Mesenteric fat pad (tissue), 1 donor: ENCODE results near the gene BARX2. TPM values are rescaled to one million over a fixed set of nuclear protein-coding genes. Genes with fewer than 3 reads are reported as not detected.

Experiments used
- DNase-seq: peaks from one replicate; pipeline ENCODE4 v3.0.0-alpha.2; 2020; ENCODE audit warnings: low spot score
- total RNA-seq: library from RNA; stranded (reverse); fragmentation: NEBNext Ultra II Directional; extraction: Animal tissue kit (Norgen Biotek cat#: 25700); gene quantifications from one replicate; pipeline ENCODE4 v1.2.1, GENCODE V29; 2021
- donor health status: DM: yes; HTN: yes; CAD: no.

The BARX2 gene
- total RNA-seq, 1 donor from 2014 or later, result not detected

DNA sequence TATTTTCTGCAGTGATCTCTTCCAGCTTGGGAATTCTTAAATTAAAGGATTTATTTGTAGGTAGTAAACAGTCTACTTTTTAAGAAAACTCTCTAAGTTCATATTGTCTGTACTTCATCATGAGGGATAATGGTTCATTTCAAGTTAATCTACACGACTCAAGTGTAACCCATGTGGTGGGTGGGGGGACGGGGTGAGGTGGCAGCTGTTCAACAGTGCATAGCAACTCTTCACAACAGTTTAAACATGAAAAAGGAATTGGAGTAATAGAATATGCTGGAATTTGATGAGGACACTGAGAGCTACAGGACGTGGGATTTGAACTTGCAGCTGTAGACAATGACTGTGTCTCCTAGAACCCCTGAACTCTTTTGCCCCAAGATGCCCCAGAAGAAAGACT is 20.8 kb downstream of the BARX2 start:
- DNase-seq, result no peak

DNA sequence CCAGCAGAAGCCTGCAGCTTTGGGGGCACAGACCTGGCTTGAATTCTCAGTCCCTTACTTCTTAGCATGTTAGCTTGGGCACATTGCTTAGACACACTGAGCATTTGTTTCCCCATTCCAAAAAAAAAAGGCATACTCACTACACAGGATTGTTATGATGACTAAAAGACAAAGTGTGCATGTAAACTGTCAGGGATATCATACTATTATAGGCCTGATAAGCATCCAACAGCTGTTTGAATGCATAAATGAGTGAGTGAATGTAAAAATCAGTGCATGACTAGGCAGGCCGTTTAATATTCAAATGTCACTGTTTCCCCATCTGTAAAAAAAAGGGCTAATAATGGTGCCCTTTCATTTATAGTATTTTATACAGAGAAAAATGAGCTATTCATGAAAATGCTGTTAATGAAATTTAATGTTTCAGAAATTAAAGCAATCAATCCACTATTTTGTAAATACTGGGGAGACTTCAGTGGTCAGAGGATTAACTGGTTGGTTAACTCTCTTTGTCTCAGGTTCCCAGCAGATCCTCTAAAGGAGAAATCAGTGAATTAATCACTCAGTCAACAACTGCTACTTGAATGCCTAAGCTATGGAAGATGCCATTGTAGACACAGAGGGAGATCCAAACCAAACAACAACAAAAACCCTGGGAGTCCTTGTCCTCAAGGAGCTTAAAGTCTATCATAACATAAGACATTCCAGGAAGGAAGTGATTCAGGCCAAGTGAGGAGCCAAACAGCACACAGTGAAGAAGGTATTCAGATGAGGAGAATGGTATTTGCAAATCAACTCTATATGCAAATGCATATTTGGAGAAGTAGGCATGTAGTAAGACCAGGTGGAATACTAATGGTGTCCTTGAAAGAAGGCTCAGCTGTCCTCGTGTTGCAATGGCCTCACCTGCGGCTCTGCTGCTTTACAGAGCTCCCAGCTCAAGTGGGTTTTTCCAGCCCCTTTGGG is 26.8 kb downstream of the BARX2 start:
- DNase-seq, result no peak

DNA sequence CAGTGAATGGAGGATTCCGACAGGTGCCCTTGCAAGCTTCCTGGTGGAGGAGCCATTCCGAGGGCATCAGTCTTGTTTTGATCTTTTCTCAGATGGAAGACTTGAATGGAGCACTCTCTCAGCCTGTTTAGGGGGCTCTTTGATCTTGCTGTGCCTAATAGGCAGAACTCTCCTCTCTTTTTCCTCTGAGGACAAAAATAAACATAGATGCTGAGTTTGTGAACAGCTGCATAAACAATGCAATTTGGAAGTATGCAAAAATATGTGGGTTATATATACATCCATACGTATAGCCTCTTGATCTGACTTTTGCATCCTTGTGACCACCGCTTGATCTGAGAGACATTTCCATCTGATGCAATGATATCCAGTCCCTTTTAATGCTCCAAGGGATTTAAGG is 29.1 kb downstream of the BARX2 start:
- no peak for DNase-seq

GRCh38 chr11:129408865-129409444 is 33.3 kb downstream of the BARX2 start:
- no peak for DNase-seq

DNA sequence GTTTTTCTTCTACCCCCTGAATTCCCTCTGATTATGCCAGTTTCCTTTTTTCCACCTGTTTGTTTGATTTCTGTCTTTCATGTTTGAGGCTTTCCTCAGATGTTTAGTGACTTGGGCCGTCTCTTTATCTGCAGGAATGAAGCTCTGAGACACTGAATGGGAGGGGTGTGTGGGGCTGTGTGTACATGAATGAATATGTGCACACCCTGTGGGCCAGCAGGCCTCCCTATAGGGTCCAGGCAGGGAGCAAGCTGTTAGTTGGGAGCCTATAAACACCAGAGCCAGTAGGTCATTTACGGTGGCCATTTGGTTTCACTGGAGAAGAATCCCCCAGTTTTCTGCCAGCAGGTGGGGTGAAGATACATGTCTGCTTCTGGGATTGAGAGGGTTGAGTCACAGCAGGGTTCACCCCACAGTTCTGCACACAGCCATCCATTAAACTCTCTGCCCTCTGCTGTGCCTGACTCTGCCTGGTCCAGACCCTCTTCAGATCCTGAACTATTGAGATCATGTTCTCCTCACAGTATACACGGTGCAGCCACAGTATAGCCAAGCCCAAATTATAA is 34.8 kb downstream of the BARX2 start:
- DNase-seq, result no peak

GRCh38 chr11:129412494-129412893 is 36.8 kb downstream of the BARX2 start:
- no peak for DNase-seq

GRCh38 chr11:129414144-129414872 is 38.7 kb downstream of the BARX2 start:
- DNase-seq, result no peak

DNA sequence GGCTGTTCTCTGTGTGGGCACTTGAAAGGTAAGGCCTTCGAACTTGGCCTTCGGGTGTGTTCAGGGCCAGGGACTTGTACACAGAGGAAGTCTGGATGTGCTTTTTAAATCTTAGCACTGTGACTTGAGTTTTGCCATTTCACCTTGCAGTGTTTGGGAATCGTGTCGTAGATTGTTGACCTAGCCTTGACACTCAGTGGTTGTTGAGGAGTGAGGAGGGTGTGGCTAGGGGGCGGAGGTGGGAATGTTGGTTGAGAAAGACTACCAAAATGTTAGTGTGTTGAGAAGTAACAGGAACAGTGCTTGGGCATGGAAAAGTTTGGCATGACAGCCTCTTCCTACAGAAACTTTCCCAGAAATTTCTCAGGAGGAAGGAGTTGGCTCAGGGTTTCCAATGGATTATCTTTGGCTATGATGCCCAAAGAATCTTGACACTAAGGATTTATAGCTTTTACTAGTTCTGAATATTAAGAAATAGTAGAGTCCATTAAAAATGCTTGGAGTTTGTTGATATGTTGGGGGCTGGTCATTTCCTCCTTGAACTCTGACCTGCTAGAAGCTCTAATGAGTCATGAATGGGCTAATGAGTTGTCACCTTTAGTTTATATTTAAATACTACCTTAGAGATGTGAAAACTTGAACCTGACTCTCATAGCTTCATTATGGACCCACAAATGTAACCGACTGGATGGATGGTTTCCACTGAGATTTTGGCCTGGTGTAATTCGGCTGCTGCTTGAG is 40.6 kb downstream of the BARX2 start:
- DNase-seq, result no peak

GRCh38 chr11:129417458-129417857 is 41.8 kb downstream of the BARX2 start:
- no peak for DNase-seq

GRCh38 chr11:129418039-129418438 is 42.4 kb downstream of the BARX2 start:
- no peak for DNase-seq

GRCh38 chr11:129419386-129419785 is 43.7 kb downstream of the BARX2 start:
- DNase-seq, result no peak

DNA sequence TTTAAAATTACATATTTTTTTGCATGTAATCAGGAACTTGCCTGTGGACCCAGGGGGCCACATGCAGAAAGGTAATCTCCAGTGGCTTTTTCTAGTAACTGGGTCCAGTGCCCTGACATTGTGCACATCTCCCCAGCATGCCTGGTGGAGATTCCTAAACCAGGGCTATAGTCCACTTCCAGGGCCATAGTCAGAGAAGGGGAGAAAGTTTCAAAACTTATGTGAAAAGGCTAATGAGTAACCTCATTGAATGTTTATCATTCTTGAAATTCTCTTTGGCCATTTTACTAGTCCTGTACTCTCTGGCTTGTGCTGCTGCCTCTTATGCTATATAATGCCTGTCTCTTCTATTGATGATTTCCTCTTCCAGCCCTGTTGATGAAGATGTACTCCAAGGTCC is 47.8 kb downstream of the BARX2 start:
- no peak for DNase-seq

DNA sequence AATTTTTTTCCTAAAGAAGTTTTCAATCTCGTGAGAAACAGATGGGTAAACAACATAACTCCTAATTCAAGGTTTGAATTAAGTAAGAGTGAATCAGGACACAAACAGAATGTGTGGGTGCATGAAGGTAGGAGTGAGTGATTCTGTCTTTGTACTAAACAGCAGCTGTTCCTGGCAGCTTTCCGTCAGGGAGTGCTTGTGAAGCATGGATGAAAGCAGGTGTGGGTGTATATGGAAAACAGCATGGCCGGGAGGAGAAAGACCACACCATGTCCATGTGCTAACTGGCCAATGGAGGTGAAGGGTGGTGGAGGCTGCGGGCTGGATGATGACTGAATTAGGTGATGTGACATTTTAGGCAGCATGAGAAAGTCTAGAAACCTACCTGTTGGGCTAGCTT is 49.6 kb downstream of the BARX2 start:
- DNase-seq, result no peak

DNA sequence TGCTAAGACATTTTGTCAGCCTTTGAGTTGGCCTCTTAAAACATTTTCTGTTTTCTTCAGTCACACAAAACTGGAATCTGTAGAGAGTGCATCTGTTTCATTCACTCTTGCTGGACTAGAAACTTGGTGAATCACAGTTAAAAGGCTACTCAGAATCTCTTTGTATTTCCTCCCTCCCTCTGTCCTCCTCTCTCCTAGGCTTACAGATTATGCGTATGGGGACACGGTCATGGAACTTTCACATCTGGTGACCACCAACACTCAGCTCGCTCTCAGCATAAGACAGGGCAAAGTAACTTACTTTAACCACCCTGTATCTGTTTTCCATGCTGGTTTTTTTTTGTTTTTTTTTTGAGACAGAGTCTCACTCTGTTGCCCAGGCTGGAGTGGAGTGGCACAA is 50.4 kb downstream of the BARX2 start:
- DNase-seq, result no peak

GRCh38 chr11:129426776-129427175 is 51.1 kb downstream of the BARX2 start:
- no peak for DNase-seq

GRCh38 chr11:129427376-129427775 is 51.7 kb downstream of the BARX2 start:
- no peak for DNase-seq

- DNase-seq, result no peak
Observed at GRCh38 chr11:129427816-129428406, 52.3 kb downstream of the BARX2 start.

DNA sequence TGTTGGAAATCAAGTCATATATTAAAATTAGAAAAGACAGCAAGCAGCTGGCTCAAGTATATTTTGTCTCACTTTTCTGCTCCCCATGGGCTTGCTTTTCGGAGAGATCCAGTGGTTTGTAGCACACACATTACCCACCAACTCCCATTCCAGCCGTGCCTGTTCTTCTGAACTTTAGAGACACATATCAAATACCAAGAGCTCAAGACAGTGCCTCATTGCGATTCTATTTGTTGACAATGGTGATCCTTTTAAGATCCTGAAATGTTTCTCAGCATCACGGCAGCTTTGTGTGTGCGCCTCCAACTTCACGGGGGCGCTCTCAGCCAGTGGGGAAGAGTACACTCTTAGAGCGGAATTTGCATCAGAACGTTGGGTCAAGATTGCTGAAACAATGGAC is 52.9 kb downstream of the BARX2 start:
- DNase-seq, result no peak

DNA sequence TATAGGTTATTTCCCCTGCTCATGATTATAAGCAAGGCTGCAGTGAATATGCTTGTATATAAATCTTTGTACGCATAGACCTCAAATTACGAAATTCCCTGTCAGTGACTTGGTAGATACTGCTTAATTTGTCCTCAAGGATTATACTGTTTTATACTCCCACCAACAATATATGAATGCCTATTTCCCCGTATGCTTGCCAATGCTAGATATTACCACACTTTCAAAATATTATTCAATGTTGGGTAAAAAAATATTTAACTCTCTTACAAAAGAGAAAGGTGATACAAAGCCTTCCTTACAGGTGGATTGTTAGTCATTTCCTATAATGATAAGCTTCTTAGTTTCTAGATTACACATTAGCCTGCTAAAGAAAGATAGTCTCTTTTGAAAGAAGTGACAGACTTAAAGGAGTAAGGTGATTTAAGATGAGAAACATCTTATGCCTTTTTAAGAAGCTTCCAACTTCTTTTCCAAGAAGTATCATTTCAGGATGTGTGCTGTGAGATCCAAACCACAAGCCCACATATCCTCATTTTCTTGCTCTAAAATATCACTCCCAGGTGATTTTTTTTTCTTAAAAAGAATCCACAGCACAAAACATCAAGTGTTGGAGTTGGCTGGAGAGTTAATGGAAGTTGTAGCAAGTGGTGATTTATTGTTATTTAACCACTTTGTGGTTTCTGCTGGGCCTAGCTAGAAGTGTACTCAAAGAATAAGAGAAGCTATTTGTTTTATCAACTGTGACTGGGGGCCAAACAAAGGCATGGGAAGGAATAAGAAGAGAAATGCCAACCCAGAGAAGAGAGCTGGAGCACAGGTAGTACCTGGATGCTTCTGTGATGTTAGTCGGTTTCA is 59.2 kb downstream of the BARX2 start:
- no peak for DNase-seq
